IMR-90 (cell line): Measurements from ENCODE around the gene C1QTNF3. TPM values are rescaled to one million over a fixed set of nuclear protein-coding genes. Genes with fewer than 3 reads are reported as not detected.

ENCODE experiments used
- ATAC-seq: fragments of 200-7000 bp; cut with Tn5 transposase; 2 replicates; pipeline ENCODE4 v1.9.1; 2020; ENCODE audit warnings: low read depth, mild to moderate bottlenecking, moderate library complexity
- BruUV-seq: library from RNA; stranded (reverse); fragments of 400-500 nt; replicated peaks from 2 replicates; lab custom pipeline; 2021; lab: Mats Ljungman, UMichigan
- CTCF ChIA-PET: fragments of 300-600 bp; formaldehyde crosslinking; extraction: SDS; loops from one replicate; lab custom pipeline; 2021; ENCODE audit warnings: antibody characterized with exemption; lab: Yijun Ruan, JAX
- POLR2A ChIA-PET: fragments of 300-600 bp; sonication (Branson Sonifier 250); formaldehyde crosslinking; loops from one replicate; lab custom pipeline; 2022; ENCODE audit warnings: antibody characterized with exemption; ENCODE audit not compliant: unreplicated experiment; lab: Charles Lee
- DNase-seq: peaks from one replicate; pipeline ENCODE4 v3.0.0; 2013
- H2AFZ ChIP-seq: replicated peaks from 2 replicates; pipeline ENCODE3; 2013; ENCODE audit warnings: low read length, mild to moderate bottlenecking; ENCODE audit not compliant: poor library complexity
- H2AK5ac ChIP-seq: 2 replicates; pipeline ENCODE4 v1.6.1; 2013; ENCODE audit warnings: low read depth, low read length, inconsistent platforms
- H2AK9ac ChIP-seq: replicated peaks from 2 replicates; pipeline ENCODE3; 2013; ENCODE audit warnings: mild to moderate bottlenecking, low read depth, low read length, moderate library complexity; ENCODE audit not compliant: poor library complexity
- H2BK120ac ChIP-seq: 2 replicates; pipeline ENCODE4 v1.6.1; 2013; ENCODE audit warnings: low read depth, low read length, inconsistent platforms
- H2BK15ac ChIP-seq: 3 replicates; pipeline ENCODE4 v1.6.1; 2013; ENCODE audit warnings: low read depth, low read length, inconsistent platforms
- H2BK20ac ChIP-seq: 2 replicates; pipeline ENCODE4 v1.6.1; 2013; ENCODE audit warnings: low read depth, mild to moderate bottlenecking, inconsistent platforms, low read length, moderate library complexity
- H2BK5ac ChIP-seq: 2 replicates; pipeline ENCODE4 v1.6.1; 2013; ENCODE audit warnings: mild to moderate bottlenecking, low read depth, low read length, inconsistent platforms; ENCODE audit not compliant: poor library complexity, severe bottlenecking
- H3K14ac ChIP-seq: replicated peaks from 2 replicates; pipeline ENCODE4 v1.6.1; 2013; ENCODE audit warnings: low read depth, low read length, inconsistent platforms
- H3K18ac ChIP-seq: 2 replicates; pipeline ENCODE4 v1.6.1; 2013; ENCODE audit warnings: low read depth, low read length, control low read depth
- H3K23ac ChIP-seq: 2 replicates; pipeline ENCODE4 v1.6.1; 2013; ENCODE audit warnings: low read depth, low read length, inconsistent platforms
- H3K27ac ChIP-seq: 2 replicates; pipeline ENCODE4 v1.5.1; 2013; ENCODE audit warnings: mild to moderate bottlenecking, control low read depth, low read length; ENCODE audit not compliant: insufficient read depth
- H3K27me3 ChIP-seq: 2 replicates; pipeline ENCODE4 v1.6.1; 2013; ENCODE audit warnings: low read length; ENCODE audit not compliant: control insufficient read depth, insufficient read depth
- H3K36me3 ChIP-seq: 2 replicates; pipeline ENCODE4 v1.6.1; 2013; ENCODE audit warnings: low read length, mixed read lengths; ENCODE audit not compliant: control insufficient read depth, insufficient read depth
- H3K4ac ChIP-seq: 2 replicates; pipeline ENCODE4 v1.6.1; 2013; ENCODE audit warnings: low read depth, low read length, inconsistent platforms
- H3K4me1 ChIP-seq: 2 replicates; pipeline ENCODE4 v1.6.1; 2013; ENCODE audit warnings: low read length, mixed read lengths; ENCODE audit not compliant: control insufficient read depth, insufficient read depth
- H3K4me2 ChIP-seq: 2 replicates; pipeline ENCODE4 v1.6.1; 2013; ENCODE audit warnings: low read depth, mild to moderate bottlenecking, control low read depth, low read length, moderate library complexity
- H3K4me3 ChIP-seq: 2 replicates; pipeline ENCODE4 v1.5.1; 2013; ENCODE audit warnings: low read depth, mild to moderate bottlenecking, control low read depth, low read length, moderate library complexity; ENCODE audit not compliant: insufficient read depth
- H3K56ac ChIP-seq: 2 replicates; pipeline ENCODE4 v1.6.1; 2013; ENCODE audit warnings: low read length, inconsistent platforms; ENCODE audit not compliant: insufficient read depth; ENCODE audit errors: extremely low read depth
- H3K79me1 ChIP-seq, 2 experiments: 2 replicates each; pipeline ENCODE4 v1.6.1; 2013; ENCODE audit warnings: low read length in 2 of 2, inconsistent platforms in 1 of 2, low read depth in 1 of 2
- H3K9ac ChIP-seq: 2 replicates; pipeline ENCODE4 v1.6.1; 2013; ENCODE audit warnings: low read depth, low read length, control low read depth
- H3K9me1 ChIP-seq: 2 replicates; pipeline ENCODE4 v1.6.1; 2013; ENCODE audit warnings: low read length, inconsistent platforms; ENCODE audit not compliant: insufficient read depth
- H3K9me3 ChIP-seq: 2 replicates; pipeline ENCODE4 v1.6.1; 2013; ENCODE audit warnings: low read length; ENCODE audit not compliant: control insufficient read depth, insufficient read depth
- H4K20me1 ChIP-seq: 2 replicates; pipeline ENCODE4 v1.6.1; 2013; ENCODE audit warnings: low read length, inconsistent platforms; ENCODE audit not compliant: insufficient read depth
- H4K5ac ChIP-seq: 2 replicates; pipeline ENCODE4 v1.6.1; 2013; ENCODE audit warnings: mild to moderate bottlenecking, low read depth, low read length, control low read depth
- H4K8ac ChIP-seq, 2 experiments: 2 replicates each; pipeline ENCODE4 v1.6.1; 2013; ENCODE audit warnings: low read depth in 2 of 2, low read length in 2 of 2, control low read depth in 1 of 2, inconsistent platforms in 1 of 2
- H4K91ac ChIP-seq: 2 replicates; pipeline ENCODE4 v1.6.1; 2013; ENCODE audit warnings: low read depth, low read length, inconsistent platforms; ENCODE audit not compliant: insufficient read depth
- CEBPB ChIP-seq: IDR thresholded peaks from 2 replicates; pipeline ENCODE4 v1.6.1; 2012; ENCODE audit warnings: low read depth, low read length, improper control_type of control experiment
- FOS ChIP-seq: fragments of 150-350 bp; IDR thresholded peaks from 2 replicates; pipeline ENCODE4 v1.6.1; 2016; ENCODE audit warnings: low read depth, low read length
- WGBS, 2 experiments: methylation state at CpG; one replicate each; pipeline versions ENCODE4 v1.1.5 to v1.1.7; 2013; ENCODE audit warnings: missing lambda C conversion rate in 2 of 2; ENCODE audit not compliant: insufficient read length in 1 of 2; ENCODE audit errors: extremely low coverage in 2 of 2; 5-methylcytosine and 5-hydroxymethylcytosine counted together
- dilution Hi-C: fragments of 300-500 bp; cut with HindIII; formaldehyde crosslinking; loops from one replicate; pipeline ENCODE4 v1.14.3; 2018; ENCODE audit warnings: low sequenced_read_pairs; ENCODE audit not compliant: unreplicated experiment
- in situ Hi-C: fragments of 300-500 bp; cut with MboI; formaldehyde crosslinking; loops from 3 replicates; pipeline ENCODE4 v1.14.3; 2019; ENCODE audit warnings: low sequenced_read_pairs, inconsistent platforms, mixed read lengths
- intact Hi-C: fragments of 100-400 bp; cut with micrococcal nuclease; formaldehyde crosslinking; loops from 2 replicates; pipeline ENCODE4 v1.10.0; 2022
- polyA plus RNA-seq, 3 experiments: library from polyadenylated mRNA; depleted of rRNA; stranded (reverse); fragments of >200 nt; gene quantifications; 2 replicates each; pipeline ENCODE4 v1.2.3, GENCODE V29; 2012; ENCODE audit warnings: low replicate concordance in 1 of 3
- total RNA-seq: library from RNA; depleted of rRNA; stranded (reverse); fragments of >200 nt; gene quantifications from 2 replicates; pipeline ENCODE4 v1.2.3, GENCODE V29; 2012

The C1QTNF3 gene
- total and polyA plus RNA-seq, 2 of the 4 experiments (the other 2 are of a cell fraction), result 1.0 to 1.4 TPM

DNA sequence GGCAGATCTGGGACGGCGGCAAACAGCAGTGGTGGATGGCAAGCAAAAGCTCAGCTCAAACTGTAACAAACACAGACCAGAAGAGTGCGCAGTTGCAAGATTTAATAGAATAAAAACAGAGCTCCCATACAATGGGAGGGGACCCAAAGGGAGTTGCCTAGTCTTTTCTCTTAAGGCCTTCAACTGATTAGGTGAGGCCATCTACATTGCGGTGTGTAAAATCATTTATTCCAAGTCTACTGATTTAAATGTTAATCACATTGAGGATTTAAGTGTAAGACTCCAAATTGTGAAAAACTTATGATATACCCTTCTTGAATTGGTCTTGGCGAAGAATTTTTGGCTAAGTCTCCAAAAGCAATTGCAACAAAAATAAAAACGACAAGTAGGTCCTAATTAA, 21.6 kb upstream of the C1QTNF3 start:
- no CpG with 5 or more reads among the region's 6 CpGs for WGBS, 2 experiments
- Histone ChIP-seq H3K9me1 (no peaks in the 10 kb centered on the region), H3K27me3 (no peaks in the 10 kb centered on the region), H4K91ac (no peak overlapping the region), H3K14ac (no peak overlapping the region), H3K4me3 (no peak overlapping the region), H4K8ac (no peak overlapping the region), H3K27ac (no peak overlapping the region), H3K4me1 (no peaks in the 10 kb centered on the region), H3K36me3 (no peaks in the 10 kb centered on the region), H3K9me3 (0 out of 2 replicates have a peak, but pooled peaks cover 2% of the 10 kb centered on the region), H3K9ac (no peak overlapping the region), H3K4ac (no peak overlapping the region), H3K23ac (no peak overlapping the region), H3K56ac (no peak overlapping the region), H2AK5ac (no peak overlapping the region), H4K20me1 (no peaks in the 10 kb centered on the region), H2BK15ac (no peak overlapping the region), H3K79me1 (no peaks in the 10 kb centered on the region), H4K5ac (no peak overlapping the region), H3K4me2 (no peak overlapping the region), H2BK5ac (no peak overlapping the region), H3K18ac (no peak overlapping the region), H2AK9ac (no peak overlapping the region), H2BK120ac (no peak overlapping the region), H2BK20ac (no peak overlapping the region), H2AFZ (no peak overlapping the region)
- no peak for TF ChIP-seq FOS
- no peak for TF ChIP-seq CEBPB
- no TSS peak for BruUV-seq
- ATAC-seq (no peak), DNase-seq (no peak)
- CTCF ChIA-PET, result no interaction called here
- dilution Hi-C loops (no loop called here), in situ Hi-C loops (no loop called here), intact Hi-C loops (no loop called here)
- POLR2A ChIA-PET, result no interaction called here
